HG03575 (cell line): ENCODE data around the gene HUWE1.
"Not testable (repeated sequence)": the region's sequence is repeated elsewhere in the genome, so short reads cannot be mapped to it uniquely, and the experiment has no call there.

Source experiments
- ATAC-seq: cut with Tn5 transposase; IDR thresholded peaks from one replicate; pipeline ENCODE4 v1.9.1; 2021; ENCODE audit not compliant: unreplicated experiment, insufficient number of reproducible peaks, low FRiP score; ENCODE audit errors: extremely low read depth

Gene HUWE1

GRCh38 chrX:53686151-53686885 is at the start of gene HUWE1:
Gene HUWE1 (minus strand): TSS chrX:53686719. CDS start chrX:53654107, 32,612 bp downstream.
- ATAC-seq, result no peak

DNA sequence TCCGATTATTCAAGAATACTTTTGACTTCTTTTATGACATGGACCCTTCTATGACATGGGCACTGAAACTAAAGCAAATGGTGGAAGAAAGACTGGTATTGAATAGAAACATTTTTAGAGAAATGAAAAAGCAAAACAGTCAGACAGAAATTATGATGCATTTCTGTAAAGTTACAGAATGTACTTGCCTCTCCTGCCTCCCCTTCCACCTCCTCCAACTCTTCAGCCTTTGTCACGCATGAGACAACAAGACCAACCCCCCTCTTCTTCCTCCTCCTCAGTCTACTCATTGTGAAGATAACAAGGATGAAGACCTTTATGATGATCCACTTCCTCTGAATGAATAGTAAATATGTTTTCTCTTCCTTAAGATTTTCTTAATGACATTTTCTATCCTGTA is 46.3 kb upstream of the HUWE1 start:
- ATAC-seq, result no peak

DNA sequence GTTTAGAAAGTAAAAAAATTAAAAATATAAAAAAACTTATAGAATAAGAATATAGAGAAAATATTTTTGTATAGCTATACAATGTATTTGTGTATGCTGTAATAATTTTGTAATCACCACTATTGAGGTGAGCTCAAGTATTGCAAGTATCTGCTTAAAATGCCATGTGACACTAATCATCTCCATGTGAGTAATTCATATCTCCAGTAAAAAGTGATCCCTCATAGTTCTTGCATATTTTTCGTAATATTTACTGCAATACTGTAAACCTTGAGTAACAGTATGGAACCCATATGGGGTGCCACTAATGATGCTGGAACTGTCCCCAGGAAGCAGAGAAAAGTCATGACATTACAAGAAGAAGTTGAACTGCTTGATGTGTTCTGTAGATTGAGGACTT is 43.2 kb upstream of the HUWE1 start:
- no peak for ATAC-seq

DNA sequence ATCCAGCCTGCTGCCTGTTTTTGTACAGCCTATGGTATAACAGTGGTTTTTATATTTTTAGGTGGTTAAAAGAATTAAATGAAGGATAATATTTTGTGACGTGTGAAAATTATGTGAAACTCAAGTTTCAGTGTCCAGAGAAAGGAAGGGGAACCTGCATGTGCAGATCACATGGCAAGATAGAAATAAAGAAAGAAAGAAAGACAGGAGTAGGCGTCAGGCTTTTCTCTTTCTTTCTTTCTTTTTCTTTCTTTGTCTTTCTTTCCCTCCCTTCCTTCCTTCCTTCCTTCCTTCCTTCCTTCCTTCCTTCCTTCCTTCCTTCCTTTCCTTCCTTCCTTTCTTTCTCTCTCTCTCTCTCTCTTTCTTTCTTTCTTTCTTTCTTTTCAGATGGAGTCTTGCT is 42.0 kb upstream of the HUWE1 start:
- ATAC-seq, result no peak

- no peak for ATAC-seq
These were observed 38.4 kb upstream of the HUWE1 start for GRCh38 chrX:53724872-53725271.

DNA sequence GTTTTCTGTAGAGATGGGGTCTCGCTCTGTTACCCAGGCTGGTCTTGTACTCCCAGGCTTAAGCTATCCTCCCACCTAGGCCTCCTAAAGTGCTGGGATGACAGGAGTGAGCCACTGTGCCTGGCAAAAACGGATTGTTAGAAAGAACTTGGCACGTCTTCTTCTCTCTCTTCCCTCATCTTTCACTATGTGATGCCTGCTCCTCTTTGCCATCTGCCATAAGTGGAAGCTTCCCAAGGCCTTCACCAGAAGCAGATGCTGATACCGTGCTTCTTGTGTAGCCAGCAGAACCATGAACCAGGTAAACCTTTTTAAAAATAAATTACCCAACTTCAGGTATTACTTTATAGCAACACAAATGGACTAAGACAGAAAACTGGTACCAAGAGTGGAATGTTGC is 36.9 kb upstream of the HUWE1 start:
- no peak for ATAC-seq

DNA sequence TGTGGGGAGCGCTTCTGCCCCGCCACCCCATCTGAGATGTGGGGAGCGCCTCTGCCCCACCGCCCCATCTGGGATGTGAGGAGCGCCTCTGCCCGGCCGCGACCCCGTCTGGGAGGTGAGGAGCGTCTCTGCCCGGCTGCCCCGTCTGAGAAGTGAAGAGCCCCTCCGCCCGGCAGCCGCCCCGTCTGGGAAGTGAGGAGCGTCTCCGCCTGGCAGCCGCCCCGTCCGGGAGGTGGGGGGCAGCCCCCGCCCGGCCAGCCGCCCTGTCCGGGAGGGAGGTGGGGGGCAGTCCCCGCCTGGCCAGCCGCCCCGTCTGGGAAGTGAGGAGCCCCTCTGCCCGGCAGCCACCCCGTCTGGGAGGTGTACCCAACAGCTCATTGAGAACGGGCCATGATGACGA is 35.1 kb upstream of the HUWE1 start:
- not testable (repeated sequence) for ATAC-seq

DNA sequence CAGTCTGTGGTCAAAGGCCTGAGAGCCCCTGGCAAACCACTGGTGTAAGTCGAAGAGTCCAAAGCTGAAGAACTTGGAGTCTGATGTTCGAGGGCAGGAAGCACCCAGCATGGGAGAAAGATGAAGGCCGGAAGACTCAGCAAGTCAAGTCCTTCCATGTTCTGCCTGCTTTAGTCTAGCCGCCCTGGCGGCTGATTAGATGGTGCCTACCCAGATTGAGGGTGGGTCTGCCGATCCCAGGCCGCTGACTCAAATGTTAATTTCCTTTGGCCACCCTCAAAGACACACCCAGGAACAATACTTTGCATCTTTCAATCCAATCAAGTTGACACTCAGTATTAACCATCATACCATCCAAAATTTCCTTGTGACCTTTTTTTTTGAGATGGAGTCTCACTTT is 33.1 kb upstream of the HUWE1 start:
- not testable (repeated sequence) for ATAC-seq

- no peak for ATAC-seq
These were observed 31.6 kb upstream of the HUWE1 start for GRCh38 chrX:53718073-53718472.

GRCh38 chrX:53717205-53717604 is 30.7 kb upstream of the HUWE1 start:
- no peak for ATAC-seq

- ATAC-seq, result no peak
These were observed 30.0 kb upstream of the HUWE1 start for GRCh38 chrX:53716328-53717088.

DNA sequence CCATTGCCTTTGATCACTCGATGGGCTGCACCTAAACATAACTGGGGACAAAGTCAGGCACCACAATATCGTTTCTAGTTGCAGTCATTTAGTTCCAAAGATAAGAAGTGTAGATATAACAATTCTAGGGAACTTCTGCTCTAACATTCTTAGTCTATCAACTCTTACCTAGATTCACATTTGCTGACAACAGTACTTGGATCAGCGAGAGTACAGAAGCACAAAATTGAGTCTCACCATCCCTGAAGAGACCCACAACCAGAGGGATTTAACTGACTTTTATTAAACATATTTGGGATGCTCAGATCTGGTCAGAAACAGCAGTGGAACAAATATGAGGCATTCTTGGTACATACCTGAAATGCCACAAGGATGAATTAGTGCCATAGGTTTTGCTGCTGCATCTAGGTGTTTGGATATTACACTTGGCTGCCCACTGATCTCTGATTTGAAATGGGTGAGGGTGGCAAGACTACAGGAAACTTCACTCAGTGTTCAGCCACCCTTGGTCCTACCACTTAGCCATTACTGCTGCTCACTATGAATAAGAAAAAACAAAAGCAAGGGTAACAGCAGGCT is 28.9 kb upstream of the HUWE1 start:
- no peak for ATAC-seq

- peak; percentile 58 for ATAC-seq
These were observed 28.2 kb upstream of the HUWE1 start for GRCh38 chrX:53714580-53715345.

- ATAC-seq, result no peak
These were observed 27.6 kb upstream of the HUWE1 start for GRCh38 chrX:53713987-53714579.

DNA sequence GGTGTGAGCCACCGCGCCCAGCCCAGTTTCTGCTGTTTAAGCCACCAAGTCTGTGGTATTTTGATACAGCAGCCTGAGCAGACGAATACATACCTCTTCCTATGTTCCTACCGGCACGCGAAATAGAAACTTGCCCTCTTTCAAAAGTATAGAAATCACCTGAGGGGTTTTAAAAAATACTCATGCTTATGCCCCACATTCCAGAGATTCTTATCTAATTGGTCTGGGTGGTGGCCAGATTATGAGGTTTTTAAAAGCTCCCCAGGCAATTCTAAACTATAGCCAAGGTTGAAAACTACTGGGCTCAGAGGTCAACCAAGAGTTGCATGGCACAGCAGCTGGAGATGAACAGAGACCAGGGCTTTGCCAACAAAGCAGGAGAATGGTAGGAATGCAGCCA is 24.9 kb upstream of the HUWE1 start:
- no peak for ATAC-seq

GRCh38 chrX:53704854-53705253 is 18.3 kb upstream of the HUWE1 start:
- no peak for ATAC-seq

DNA sequence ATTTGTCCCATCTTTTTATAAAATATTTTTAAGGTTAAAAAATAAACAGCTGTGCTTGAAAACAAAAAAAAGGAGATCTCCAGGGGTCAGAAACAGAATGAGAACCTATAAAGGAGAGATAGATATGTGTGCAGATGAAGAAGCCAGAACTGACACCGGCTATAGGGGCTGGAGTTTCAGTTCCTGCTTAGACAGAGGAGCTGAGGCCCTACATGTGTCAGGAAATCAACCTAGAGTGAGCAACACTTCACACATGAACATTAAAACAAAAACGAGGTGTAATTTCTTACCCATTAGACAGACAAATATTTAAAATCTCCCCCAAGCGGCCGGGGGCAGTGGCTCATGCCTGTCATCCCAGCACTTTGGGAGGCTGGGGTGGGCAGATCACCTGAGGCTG is 17.8 kb upstream of the HUWE1 start:
- no peak for ATAC-seq

- ATAC-seq, result no peak
These were observed 9.5 kb upstream of the HUWE1 start for GRCh38 chrX:53695946-53696549.

DNA sequence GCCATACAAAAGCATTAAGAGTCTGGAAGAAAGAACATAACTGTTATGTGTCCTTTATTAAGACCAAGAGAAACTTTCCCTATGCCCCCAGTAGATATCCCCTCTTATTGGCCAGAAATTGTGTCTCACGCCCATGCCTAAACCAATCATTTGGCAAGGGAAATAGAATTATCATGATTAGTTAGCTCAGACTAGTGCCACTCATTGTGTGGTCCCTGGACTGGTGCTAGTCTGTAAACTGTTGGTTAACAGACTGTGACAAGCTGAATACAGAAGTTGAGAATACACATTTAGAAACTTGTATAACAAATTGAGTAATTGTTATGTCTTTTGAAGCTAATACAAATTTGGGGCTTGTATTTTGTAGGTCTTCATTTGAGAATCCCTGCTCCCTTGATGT is 8.1 kb upstream of the HUWE1 start:
- ATAC-seq, result no peak
